Measurements from ENCODE around the gene NHS. TPM values are rescaled to one million over a fixed set of nuclear protein-coding genes. Genes with fewer than 3 reads are reported as not detected.
A peak's percentile ranks its signal among the peaks of the same experiment; 100 is the strongest.

The NHS gene
- polyA plus RNA-seq, 10 donors: 1.4 to 2.7 (median 2.2) TPM

DNA sequence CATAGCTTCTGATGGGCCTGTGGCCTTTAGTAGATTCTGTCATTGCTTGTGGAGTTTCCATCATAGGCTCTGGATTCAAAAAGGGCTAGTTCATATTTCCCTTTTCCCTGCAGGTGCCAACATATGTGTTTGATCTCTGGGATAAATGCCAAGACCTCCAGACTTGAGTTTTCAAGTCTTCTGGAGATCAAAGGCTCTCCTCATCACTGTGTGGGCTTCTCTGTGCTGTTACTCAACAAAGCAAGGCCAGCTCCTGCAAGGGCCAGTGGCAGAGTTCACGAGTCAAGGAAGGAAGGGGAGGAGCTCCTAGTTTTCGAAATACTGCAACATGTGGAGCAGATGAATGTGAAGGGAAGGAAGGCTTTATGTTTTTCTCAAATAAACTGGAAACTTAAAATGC, 299.6 kb downstream of the NHS start:
- DNase-seq: no peak

DNA sequence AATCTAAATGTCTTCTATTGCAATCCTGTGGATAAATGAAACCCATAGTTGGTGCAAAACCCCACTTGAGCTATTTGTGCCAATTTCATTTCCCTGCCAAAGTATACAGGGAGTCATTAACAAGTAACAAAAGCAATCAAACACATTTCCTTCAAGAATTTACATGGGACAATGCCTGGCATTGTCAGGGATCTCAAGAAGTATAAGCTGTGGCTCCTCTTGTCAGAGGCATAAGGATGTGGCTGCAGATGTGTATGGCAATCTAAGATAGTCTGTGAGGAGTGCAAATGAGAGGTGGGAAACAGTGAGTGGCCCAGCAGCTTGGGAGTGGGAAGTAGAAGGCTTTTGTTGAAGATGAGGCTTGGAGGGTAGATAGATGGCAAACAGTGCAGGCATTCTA, 304.3 kb downstream of the NHS start:
- no peak for DNase-seq

DNA sequence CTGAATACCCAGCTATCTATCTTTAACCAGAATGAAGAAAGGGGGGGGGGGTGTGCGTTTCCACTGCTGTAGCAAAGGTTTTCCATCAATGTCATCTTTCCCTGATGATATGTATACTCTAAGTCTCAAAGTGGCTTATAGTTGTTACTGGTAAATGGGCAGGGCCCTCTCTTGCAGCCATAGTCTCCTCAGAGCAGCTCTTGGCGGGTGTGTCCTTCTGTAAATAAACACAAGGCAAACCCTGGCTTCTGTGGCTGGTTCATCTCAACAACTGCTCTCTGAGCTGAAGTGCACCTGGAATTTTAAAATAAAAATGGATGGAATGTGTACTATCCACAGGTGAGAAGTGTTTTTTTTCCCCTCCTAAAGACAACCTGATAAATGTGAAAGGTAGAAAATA, 304.8 kb downstream of the NHS start:
- no peak for DNase-seq

DNA sequence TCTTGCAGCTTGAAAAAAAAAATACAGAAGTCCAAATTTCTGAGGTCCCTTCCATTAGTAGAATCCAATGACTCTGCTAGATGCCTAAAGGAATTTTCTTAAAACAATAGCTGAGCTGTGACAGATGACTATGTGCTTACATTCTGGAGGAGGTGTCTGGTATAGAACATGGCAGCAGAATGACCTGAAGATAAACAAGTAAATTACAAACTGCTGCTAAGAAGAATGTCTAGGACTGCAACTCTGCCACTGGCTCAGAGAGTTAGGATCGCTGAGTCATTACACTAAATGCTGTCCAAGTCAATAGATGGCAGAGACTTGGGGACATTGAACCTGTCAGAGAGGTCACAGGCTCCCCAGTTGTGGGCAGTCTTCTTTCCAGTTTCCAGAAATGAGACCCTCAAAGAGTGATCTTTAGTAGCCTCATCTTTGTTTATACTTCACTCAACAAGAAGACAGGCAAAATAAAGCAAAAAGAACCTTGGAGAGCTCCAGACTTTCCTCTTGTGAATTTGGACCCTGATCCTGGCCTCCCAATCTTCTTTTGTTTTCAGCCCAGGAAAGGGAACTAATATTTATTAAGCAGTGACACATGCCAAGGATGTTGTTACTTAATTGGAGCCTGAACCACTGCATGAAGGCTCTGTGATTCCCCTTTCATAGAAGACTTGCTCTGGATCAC, 305.9 kb downstream of the NHS start:
- DNase-seq: no peak

DNA sequence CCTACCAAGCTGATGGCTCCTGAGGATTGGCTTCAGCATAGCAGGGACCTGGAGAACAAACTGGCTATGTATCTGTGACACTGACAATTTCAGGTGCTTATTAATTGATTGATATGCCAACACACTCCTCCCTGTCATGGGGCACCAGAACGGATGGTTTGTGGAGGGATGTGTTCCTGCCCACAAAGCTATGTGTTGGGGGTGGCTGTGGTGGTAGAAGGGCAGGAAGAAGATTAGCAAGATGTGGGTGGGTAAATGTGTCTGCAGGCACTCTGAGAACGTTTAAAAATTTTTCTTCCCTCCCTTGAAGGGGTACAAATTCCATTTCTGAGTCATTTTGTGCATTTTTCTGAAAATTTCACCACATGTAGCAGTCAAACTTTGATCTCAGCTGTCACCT, 307.3 kb downstream of the NHS start:
- no peak for DNase-seq

DNA sequence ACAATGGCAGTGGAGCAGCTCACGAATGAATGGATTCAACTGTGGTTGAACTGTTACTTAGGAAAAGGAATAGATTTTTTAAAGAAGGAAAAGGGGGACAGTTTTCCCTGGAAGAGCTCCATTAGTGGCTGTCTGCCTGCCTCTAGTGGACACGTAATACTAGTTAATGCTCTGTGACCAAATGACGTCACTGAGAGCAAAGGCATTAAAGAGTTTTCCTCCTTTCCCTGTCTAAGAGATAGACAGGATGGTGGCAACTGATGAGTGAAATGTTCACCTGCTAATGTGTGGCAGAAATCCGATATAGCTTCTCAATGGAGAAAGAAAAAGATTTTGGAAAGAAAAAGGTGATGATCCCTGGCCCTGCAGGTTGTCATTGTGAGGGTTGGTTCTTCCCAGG, 310.0 kb downstream of the NHS start:
- DNase-seq: no peak

DNA sequence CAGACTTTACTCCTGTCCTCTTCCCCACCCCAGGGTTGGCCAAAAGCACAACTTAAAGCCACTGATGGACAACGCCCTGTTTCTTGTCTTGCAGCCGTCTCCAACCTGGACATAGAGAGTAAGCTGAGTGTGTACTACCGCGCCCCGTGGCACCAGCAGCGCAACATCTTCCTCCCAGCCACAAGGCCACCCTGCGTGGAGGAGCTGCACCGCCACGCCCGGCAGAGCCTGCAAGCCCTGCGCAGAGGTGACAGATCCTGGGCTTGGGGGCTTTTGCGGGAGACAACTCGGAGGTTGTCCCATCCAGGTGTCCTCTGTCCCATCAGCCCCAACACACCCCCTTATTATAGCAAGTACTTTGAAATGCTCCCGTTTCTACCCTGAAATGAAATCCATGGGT, 312.6 kb downstream of the NHS start:
- DNase-seq: no peak

DNA sequence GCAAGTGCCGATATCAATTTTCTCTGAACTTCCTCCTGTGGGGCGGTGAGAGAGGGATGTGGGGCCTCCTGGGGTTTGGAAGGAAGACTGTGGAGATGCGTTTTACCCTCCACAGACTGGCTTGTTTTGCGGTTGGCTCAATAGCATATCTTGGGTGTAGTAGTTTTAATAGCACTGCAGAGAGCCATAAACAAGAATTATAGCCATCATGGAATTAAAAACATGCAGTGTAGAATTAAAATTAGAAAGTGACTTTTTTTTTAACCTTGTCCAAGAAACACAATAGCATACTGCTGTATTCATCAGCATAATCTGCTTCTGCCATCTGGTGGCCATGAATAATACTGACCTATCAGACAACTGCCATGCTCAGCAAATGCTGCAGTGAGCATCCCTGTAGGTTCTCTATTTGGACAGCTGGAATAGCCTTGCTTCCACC, 315.0 kb downstream of the NHS start:
- peak; percentile 65 to 80 (median 74) for DNase-seq

DNA sequence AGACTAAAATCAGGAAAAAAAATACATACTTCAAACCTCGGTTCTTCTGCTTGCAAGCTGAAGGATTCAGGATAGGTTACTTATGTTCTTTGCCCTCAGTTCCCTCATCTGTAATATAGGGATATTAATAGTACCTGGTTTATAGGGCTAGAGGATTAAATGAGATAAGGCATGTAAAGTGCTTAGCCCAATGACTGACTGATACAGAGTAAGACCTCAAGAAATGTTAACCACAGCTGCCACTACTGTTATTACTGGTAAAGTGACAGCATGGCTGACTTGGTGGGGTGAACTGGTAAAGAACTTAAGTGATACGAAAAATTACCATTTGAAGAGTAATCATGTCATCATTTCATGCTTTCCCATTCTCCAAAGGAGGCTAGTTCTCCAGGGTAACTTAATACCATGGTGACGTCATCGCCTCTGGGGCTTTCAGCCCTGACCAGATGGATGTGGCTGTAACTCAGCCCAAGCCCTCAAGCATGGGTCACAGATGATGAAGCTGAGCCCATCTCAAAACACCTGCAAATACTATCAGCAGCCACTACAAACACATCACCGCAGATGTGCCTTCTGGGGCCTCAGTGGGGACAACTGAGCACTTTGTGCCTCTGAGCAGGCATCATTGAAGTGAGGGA, 317.8 kb downstream of the NHS start:
- peak in 2 of 3 donors; percentile 8 to 14 for DNase-seq

DNA sequence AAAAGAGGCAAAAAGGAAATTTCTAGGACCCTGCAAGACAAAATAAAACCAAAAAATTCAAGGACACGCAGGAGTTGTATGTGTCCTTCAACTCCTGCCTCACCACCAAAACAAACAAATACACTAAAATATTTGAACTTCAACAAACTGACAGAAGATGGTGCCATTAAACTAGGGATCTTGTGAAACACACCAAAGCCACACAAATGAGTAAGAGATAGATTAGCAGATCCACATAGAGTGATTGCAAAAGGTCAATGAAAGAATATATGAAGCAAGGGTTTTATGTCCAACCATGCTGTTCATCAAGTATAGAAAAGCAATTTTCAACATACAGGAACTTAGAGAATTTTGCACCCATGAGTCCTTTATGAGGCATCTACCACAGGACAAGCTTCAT, 322.2 kb downstream of the NHS start:
- DNase-seq: no peak

DNA sequence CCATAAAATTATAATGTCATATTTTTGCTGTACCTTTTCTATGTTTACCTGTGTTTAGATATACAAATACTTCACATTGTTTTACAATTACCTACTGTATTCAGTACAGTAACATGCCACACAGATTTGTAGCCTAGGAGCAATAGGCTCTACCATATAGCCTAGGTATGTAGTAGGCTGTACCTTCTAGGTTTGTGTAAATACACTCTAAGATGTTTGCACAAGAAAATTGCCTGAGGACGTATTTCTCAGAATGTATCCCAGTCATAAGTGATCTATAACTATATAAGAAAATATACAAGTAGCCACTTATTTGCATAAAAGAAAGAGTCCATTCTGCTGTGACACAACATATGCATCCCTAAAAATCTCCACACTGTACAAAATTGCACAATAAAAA, 326.0 kb downstream of the NHS start:
- DNase-seq: no peak

DNA sequence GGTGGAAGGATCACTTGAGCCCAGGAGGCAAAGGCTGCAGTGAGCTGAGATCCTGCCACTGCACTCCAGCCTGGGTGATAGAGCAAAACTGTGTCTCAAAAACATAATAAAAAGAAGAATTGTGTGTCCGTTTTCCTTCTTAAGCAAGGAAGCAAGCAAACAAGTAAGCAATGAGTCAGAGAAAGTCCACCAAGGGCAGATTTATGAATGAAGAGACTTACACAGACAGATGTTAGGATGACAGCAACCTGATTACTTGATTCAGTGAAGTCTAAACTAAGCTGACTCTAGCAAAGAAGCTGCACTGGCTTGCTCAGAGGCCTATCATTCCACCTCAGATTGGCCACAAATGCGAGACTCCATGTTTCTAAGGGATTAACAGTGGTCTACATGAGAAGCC, 328.2 kb downstream of the NHS start:
- DNase-seq: no peak

DNA sequence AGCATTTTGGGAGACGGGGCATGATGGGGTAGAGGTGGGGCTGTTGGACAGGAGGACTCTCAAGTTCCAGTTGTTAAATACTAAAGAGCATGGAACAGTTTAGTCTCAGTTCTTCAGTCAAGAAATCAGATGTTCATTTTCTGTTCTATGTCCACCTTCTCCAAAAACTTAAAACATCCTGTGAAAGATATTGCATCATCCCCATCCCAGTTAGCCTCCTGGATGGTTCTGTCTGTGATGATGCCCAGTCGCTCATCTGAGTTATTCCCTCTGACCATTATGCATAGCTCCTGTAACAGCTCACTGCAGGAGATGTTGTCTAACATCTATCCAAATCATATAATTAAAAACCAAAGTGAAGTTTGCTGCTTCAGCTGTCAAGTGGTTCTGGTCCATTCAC, 330.2 kb downstream of the NHS start:
- no peak for DNase-seq

DNA sequence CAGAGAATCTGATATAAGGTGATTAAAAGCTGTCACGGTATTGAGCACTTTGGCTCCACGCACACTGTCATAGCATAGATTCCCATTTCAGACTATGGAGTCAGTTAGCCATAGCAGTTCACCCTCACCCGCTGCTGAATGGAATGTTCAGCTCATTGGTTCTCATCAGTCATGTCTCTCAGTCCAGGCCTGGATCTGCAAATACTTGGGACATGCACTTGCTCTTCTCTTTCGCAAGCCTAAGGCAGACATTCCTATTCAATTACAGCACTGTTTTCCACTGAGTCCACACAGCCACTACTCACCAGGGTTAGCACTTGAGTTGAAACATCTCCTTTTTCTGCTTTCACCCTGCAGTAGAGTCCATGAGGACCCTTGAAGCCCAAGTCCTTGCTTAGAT, 331.7 kb downstream of the NHS start:
- DNase-seq: peak in 1 of 3 donors; percentile 40

DNA sequence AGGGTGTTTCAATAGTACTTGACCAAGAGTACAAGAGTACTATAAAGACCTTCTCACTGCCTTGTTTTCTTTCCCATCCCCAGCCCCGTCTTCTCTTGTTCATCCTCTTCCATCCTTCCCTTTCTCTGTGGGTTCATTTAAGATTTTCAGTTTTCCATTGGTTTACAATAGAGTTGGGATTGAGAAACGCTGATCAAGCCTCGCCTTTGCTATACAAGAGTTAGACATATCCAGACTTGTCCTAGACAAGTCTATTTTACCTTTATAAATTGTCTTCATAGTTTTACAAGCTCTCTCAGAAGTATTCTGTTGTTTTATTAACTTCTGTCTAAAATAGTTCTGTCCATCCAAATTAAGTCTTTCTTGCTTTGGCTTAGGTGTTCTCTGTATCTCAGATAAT, 332.7 kb downstream of the NHS start:
- DNase-seq: no peak

DNA sequence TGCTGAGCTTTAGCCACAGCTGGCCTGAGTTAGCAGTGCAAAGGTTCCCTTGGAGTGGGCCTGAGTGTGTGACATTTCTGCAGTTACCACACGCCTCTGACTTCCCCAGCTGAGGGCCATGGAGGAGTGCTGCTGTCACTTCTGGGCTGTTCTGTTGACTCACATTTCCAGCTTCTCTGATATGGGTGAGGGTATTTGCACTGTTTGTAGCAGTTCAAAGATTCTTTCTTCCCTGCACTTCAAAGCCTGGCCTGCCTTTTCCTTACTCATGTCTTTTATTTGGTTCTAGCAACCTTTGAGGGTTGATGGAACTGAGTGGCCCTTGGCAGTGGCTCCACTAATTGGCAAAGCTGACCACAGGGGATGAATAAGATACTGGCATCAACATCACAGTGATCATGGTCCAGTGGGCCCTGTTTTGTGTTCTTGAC, 335.9 kb downstream of the NHS start:
- DNase-seq: no peak

DNA sequence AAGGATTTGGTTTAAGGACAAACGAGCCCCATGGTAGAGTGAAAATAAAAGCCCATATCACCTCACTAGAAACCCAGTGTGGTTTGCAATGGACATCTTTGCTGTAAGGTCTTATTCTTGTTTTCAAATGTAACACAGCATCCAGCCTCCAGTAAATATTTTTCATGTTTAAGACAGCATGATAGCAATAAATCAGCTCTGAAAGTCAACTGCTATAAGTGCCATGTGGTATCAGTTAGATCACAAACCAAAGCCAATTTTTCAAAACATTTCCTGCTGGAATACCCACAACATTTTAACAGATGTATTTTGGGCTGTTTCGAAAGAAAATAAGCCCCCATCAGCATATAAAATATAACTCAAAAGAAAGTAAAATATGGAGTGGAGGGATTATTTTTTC, 338.3 kb downstream of the NHS start:
- DNase-seq: no peak

DNA sequence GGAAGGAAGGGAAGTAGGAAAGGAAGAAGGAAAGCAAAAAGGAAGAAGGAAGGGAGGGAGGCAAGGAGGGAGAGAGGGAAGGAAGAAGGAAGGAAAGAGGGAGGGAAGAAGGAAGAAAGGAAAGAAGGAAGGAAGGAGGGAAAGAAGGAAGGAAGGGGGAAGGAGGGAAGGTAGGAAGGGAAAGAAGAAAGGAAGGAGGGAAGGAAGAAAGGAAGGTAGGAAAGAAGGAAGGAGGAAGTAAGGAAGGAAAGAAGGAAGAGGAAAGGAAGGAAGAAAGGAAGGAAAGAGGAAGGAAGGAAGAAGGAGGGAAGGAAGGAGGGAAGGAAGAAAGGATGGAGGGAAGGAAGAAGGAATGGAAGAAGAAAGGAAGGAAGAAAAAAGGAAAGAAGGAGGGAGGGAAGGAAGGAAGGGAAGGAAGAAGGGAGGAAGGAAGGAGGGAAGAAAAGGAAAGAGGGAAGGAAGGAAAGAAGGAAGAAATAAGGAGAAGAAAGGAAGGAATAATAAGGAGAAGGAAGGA, 343.7 kb downstream of the NHS start:
- DNase-seq: no peak

DNA sequence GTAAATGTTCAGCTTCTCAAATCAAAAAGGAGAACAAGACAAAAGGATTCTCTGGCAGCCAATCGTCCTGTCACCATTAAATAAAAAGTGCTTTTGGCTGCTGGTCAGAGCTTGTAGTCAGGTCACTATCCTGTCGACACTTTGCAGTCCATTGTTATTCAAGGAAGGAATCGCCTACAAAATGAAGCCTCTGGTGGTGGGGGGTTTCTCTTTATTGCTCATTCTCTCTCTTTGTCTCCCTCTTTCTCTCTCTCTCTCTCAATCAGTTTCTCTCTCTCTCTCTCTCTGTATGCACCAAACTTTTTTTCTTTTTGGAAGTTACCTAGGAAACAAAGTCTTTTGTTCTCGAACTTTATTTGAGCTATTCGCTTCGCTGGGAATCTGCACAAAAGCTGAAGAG, 344.7 kb downstream of the NHS start:
- DNase-seq: no peak

DNA sequence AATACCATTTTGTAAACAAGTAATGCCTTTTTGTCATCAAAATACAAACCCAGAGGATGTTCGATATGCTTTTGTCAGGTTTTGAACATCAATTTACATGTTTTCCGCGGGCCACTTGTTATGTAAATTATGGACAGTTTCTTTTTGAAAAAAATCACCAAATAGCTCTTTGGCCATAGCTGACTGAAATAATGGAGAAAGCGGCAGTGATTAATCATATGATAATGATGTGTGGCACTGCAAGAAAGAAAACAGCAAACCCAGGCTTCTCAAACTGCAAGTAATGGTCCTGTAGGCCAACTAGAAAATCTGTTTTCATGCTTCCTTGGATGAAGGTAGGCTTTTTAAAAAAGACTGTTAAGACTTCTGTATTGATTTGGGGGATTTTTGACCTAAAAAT, 346.7 kb downstream of the NHS start:
- no peak for DNase-seq

DNA sequence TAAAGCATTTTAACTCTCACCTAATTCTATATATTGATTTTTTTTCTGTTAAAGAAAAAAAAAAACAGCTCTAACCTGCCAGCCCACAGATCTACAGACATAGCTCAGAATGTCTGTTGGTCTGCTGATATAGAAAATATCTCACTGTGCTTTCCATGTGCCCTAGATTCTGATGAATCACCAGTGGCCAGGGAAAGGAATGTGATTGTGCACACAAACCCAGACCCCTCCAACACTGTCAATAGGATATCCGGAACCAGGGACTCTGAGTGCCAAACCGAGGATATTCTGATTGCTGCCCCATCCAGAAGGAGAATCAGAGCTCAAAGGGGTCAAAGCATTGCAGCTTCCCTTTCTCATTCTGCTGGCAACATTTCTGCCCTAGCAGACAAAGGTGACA, 350.2 kb downstream of the NHS start:
- no peak for DNase-seq

DNA sequence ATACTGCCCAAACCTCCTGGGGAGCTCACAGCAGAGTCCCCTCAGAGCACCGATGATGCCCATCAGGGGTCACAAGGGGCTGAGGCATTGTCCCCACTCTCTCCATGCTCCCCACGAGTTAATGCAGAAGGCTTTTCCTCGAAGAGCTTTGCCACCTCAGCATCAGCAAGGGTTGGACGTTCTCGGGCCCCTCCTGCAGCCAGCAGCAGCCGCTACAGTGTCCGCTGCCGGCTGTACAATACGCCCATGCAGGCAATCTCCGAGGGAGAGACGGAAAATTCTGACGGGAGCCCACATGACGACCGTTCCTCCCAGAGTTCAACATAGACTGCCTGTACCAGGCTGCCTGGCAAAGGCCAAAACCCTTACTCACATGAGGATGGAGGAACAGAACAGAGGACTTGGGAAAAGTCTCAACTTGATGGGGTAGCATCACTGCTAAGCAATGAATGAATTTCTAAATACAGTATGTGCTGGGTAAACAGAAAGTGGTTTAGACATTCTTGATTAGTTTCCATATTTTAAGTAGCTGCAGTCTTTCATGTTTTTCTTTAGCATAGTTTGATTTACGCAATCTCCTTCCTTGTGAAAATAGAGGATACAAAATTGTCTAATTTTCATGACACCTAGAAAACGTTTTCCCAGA, 357.3 kb downstream of the NHS start:
- no peak for DNase-seq

DNA sequence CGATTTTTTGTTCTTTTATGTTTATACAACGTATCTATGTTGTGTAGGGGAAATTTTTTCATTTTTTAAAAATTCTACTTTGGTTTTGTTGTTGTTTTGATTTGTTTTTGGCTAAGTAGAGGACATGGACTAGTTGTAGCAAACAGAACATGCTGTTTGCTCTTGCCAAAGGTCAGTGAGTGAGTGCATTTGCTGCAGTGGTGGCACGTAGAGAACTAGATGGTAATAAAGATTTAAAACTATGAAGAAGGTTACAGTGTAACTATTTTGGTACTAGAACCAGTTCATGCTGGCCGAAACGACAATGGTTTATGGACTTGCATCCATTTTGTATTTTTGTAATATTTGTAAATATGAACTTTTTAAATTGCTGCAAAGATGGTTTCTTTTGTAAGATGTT, 360.4 kb downstream of the NHS start:
- no peak for DNase-seq

Measured in muscle of back (tissue), 11 donors.